IMR-90 (cell line): ENCODE data around the gene AADAC. TPM values are rescaled to one million over a fixed set of nuclear protein-coding genes. Genes with fewer than 3 reads are reported as not detected.

ENCODE experiments used
- ATAC-seq: fragments of 200-7000 bp; cut with Tn5 transposase; 2 replicates; pipeline ENCODE4 v1.9.1; 2020; ENCODE audit warnings: low read depth, mild to moderate bottlenecking, moderate library complexity
- BruUV-seq: library from RNA; stranded (reverse); fragments of 400-500 nt; replicated peaks from 2 replicates; lab custom pipeline; 2021; lab: Mats Ljungman, UMichigan
- CTCF ChIA-PET: fragments of 300-600 bp; formaldehyde crosslinking; extraction: SDS; loops from one replicate; lab custom pipeline; 2021; ENCODE audit warnings: antibody characterized with exemption; lab: Yijun Ruan, JAX
- POLR2A ChIA-PET: fragments of 300-600 bp; sonication (Branson Sonifier 250); formaldehyde crosslinking; loops from one replicate; lab custom pipeline; 2022; ENCODE audit warnings: antibody characterized with exemption; ENCODE audit not compliant: unreplicated experiment; lab: Charles Lee
- DNase-seq: peaks from one replicate; pipeline ENCODE4 v3.0.0; 2013
- H2AFZ ChIP-seq: replicated peaks from 2 replicates; pipeline ENCODE3; 2013; ENCODE audit warnings: low read length, mild to moderate bottlenecking; ENCODE audit not compliant: poor library complexity
- H2AK5ac ChIP-seq: 2 replicates; pipeline ENCODE4 v1.6.1; 2013; ENCODE audit warnings: low read depth, low read length, inconsistent platforms
- H2AK9ac ChIP-seq: replicated peaks from 2 replicates; pipeline ENCODE3; 2013; ENCODE audit warnings: mild to moderate bottlenecking, low read depth, low read length, moderate library complexity; ENCODE audit not compliant: poor library complexity
- H2BK120ac ChIP-seq: 2 replicates; pipeline ENCODE4 v1.6.1; 2013; ENCODE audit warnings: low read depth, low read length, inconsistent platforms
- H2BK15ac ChIP-seq: 3 replicates; pipeline ENCODE4 v1.6.1; 2013; ENCODE audit warnings: low read depth, low read length, inconsistent platforms
- H2BK20ac ChIP-seq: 2 replicates; pipeline ENCODE4 v1.6.1; 2013; ENCODE audit warnings: low read depth, mild to moderate bottlenecking, inconsistent platforms, low read length, moderate library complexity
- H2BK5ac ChIP-seq: 2 replicates; pipeline ENCODE4 v1.6.1; 2013; ENCODE audit warnings: mild to moderate bottlenecking, low read depth, low read length, inconsistent platforms; ENCODE audit not compliant: poor library complexity, severe bottlenecking
- H3K14ac ChIP-seq: replicated peaks from 2 replicates; pipeline ENCODE4 v1.6.1; 2013; ENCODE audit warnings: low read depth, low read length, inconsistent platforms
- H3K18ac ChIP-seq: 2 replicates; pipeline ENCODE4 v1.6.1; 2013; ENCODE audit warnings: low read depth, low read length, control low read depth
- H3K23ac ChIP-seq: 2 replicates; pipeline ENCODE4 v1.6.1; 2013; ENCODE audit warnings: low read depth, low read length, inconsistent platforms
- H3K27ac ChIP-seq: 2 replicates; pipeline ENCODE4 v1.5.1; 2013; ENCODE audit warnings: mild to moderate bottlenecking, control low read depth, low read length; ENCODE audit not compliant: insufficient read depth
- H3K27me3 ChIP-seq: 2 replicates; pipeline ENCODE4 v1.6.1; 2013; ENCODE audit warnings: low read length; ENCODE audit not compliant: control insufficient read depth, insufficient read depth
- H3K36me3 ChIP-seq: 2 replicates; pipeline ENCODE4 v1.6.1; 2013; ENCODE audit warnings: low read length, mixed read lengths; ENCODE audit not compliant: control insufficient read depth, insufficient read depth
- H3K4ac ChIP-seq: 2 replicates; pipeline ENCODE4 v1.6.1; 2013; ENCODE audit warnings: low read depth, low read length, inconsistent platforms
- H3K4me1 ChIP-seq: 2 replicates; pipeline ENCODE4 v1.6.1; 2013; ENCODE audit warnings: low read length, mixed read lengths; ENCODE audit not compliant: control insufficient read depth, insufficient read depth
- H3K4me2 ChIP-seq: 2 replicates; pipeline ENCODE4 v1.6.1; 2013; ENCODE audit warnings: low read depth, mild to moderate bottlenecking, control low read depth, low read length, moderate library complexity
- H3K4me3 ChIP-seq: 2 replicates; pipeline ENCODE4 v1.5.1; 2013; ENCODE audit warnings: low read depth, mild to moderate bottlenecking, control low read depth, low read length, moderate library complexity; ENCODE audit not compliant: insufficient read depth
- H3K56ac ChIP-seq: 2 replicates; pipeline ENCODE4 v1.6.1; 2013; ENCODE audit warnings: low read length, inconsistent platforms; ENCODE audit not compliant: insufficient read depth; ENCODE audit errors: extremely low read depth
- H3K79me1 ChIP-seq, 2 experiments: 2 replicates each; pipeline ENCODE4 v1.6.1; 2013; ENCODE audit warnings: low read length in 2 of 2, inconsistent platforms in 1 of 2, low read depth in 1 of 2
- H3K9ac ChIP-seq: 2 replicates; pipeline ENCODE4 v1.6.1; 2013; ENCODE audit warnings: low read depth, low read length, control low read depth
- H3K9me1 ChIP-seq: 2 replicates; pipeline ENCODE4 v1.6.1; 2013; ENCODE audit warnings: low read length, inconsistent platforms; ENCODE audit not compliant: insufficient read depth
- H3K9me3 ChIP-seq: 2 replicates; pipeline ENCODE4 v1.6.1; 2013; ENCODE audit warnings: low read length; ENCODE audit not compliant: control insufficient read depth, insufficient read depth
- H4K20me1 ChIP-seq: 2 replicates; pipeline ENCODE4 v1.6.1; 2013; ENCODE audit warnings: low read length, inconsistent platforms; ENCODE audit not compliant: insufficient read depth
- H4K5ac ChIP-seq: 2 replicates; pipeline ENCODE4 v1.6.1; 2013; ENCODE audit warnings: mild to moderate bottlenecking, low read depth, low read length, control low read depth
- H4K8ac ChIP-seq, 2 experiments: 2 replicates each; pipeline ENCODE4 v1.6.1; 2013; ENCODE audit warnings: low read depth in 2 of 2, low read length in 2 of 2, control low read depth in 1 of 2, inconsistent platforms in 1 of 2
- H4K91ac ChIP-seq: 2 replicates; pipeline ENCODE4 v1.6.1; 2013; ENCODE audit warnings: low read depth, low read length, inconsistent platforms; ENCODE audit not compliant: insufficient read depth
- CEBPB ChIP-seq: IDR thresholded peaks from 2 replicates; pipeline ENCODE4 v1.6.1; 2012; ENCODE audit warnings: low read depth, low read length, improper control_type of control experiment
- FOS ChIP-seq: fragments of 150-350 bp; IDR thresholded peaks from 2 replicates; pipeline ENCODE4 v1.6.1; 2016; ENCODE audit warnings: low read depth, low read length
- MAZ ChIP-seq: IDR thresholded peaks from 2 replicates; pipeline ENCODE4 v1.6.1; 2012; ENCODE audit warnings: low read depth, mild to moderate bottlenecking, low read length, improper control_type of control experiment, moderate library complexity, borderline replicate concordance
- MXI1 ChIP-seq: IDR thresholded peaks from 2 replicates; pipeline ENCODE4 v1.6.1; 2012; ENCODE audit warnings: low read depth, mild to moderate bottlenecking, low read length, moderate library complexity, borderline replicate concordance
- NFE2L2 ChIP-seq: fragments of 150-350 bp; IDR thresholded peaks from 2 replicates; pipeline ENCODE4 v1.6.1; 2016; ENCODE audit warnings: low read depth, mild to moderate bottlenecking, low read length
- RCOR1 ChIP-seq: IDR thresholded peaks from 2 replicates; pipeline ENCODE4 v1.6.1; 2012; ENCODE audit warnings: mild to moderate bottlenecking, low read length, improper control_type of control experiment; ENCODE audit not compliant: insufficient replicate concordance
- RFX5 ChIP-seq: IDR thresholded peaks from 2 replicates; pipeline ENCODE4 v1.8.0; 2012; ENCODE audit warnings: low read depth, mild to moderate bottlenecking, low read length, moderate library complexity
- WGBS, 2 experiments: methylation state at CpG; one replicate each; pipeline versions ENCODE4 v1.1.5 to v1.1.7; 2013; ENCODE audit warnings: missing lambda C conversion rate in 2 of 2; ENCODE audit not compliant: insufficient read length in 1 of 2; ENCODE audit errors: extremely low coverage in 2 of 2; 5-methylcytosine and 5-hydroxymethylcytosine counted together
- dilution Hi-C: fragments of 300-500 bp; cut with HindIII; formaldehyde crosslinking; loops from one replicate; pipeline ENCODE4 v1.14.3; 2018; ENCODE audit warnings: low sequenced_read_pairs; ENCODE audit not compliant: unreplicated experiment
- in situ Hi-C: fragments of 300-500 bp; cut with MboI; formaldehyde crosslinking; loops from 3 replicates; pipeline ENCODE4 v1.14.3; 2019; ENCODE audit warnings: low sequenced_read_pairs, inconsistent platforms, mixed read lengths
- intact Hi-C: fragments of 100-400 bp; cut with micrococcal nuclease; formaldehyde crosslinking; loops from 2 replicates; pipeline ENCODE4 v1.10.0; 2022
- polyA plus RNA-seq, 3 experiments: library from polyadenylated mRNA; depleted of rRNA; stranded (reverse); fragments of >200 nt; gene quantifications; 2 replicates each; pipeline ENCODE4 v1.2.3, GENCODE V29; 2012; ENCODE audit warnings: low replicate concordance in 1 of 3
- total RNA-seq: library from RNA; depleted of rRNA; stranded (reverse); fragments of >200 nt; gene quantifications from 2 replicates; pipeline ENCODE4 v1.2.3, GENCODE V29; 2012
- TF ChIP-seq, protein P1 (sequence below): fragments of 150-350 bp; IDR thresholded peaks from 2 replicates; pipeline ENCODE4 v1.6.1; 2017; ENCODE audit warnings: mild to moderate bottlenecking, antibody characterized with exemption, low read length, low read depth

Gene AADAC
- total and polyA plus RNA-seq, 2 of the 4 experiments (the other 2 are of a cell fraction), result not detected

DNA sequence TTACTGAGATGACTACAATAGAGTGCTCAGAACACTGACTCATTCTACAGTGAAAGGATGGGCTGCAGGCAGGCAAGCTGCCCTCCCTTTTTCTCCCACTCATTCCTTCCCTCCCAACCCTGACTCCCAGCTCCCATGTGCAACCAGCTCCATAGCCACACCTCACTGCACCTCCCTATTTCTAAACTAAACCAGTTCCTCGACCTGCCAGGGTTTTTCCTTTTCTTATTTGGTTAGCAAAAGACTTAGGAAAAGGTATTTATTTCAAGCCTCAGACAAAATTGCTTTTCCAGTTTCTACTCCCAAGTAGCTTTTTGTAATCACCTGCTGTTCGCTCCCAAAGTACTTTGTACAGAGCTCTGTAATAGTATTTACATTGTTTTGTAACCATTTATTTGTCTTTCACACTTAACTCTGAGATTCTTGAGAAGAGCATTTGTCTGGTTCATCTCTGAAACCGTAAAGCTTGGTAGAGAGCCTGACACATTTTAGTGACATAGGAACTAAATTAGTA is 2.2 kb downstream of the AADAC start:
- no TSS peak for BruUV-seq

More for the DNA sequence above, 2.2 kb downstream of the AADAC start:
- Histone ChIP-seq H3K9me3 (no peaks in the 10 kb centered on the region), H2AK5ac (no peak overlapping the region), H2BK15ac (no peak overlapping the region), H3K9ac (no peak overlapping the region), H3K4me2 (no peak overlapping the region), H3K4ac (no peak overlapping the region), H3K56ac (no peak overlapping the region), H2BK20ac (no peak overlapping the region), H3K18ac (no peak overlapping the region), H3K27me3 (no peaks in the 10 kb centered on the region), H4K91ac (no peak overlapping the region), H3K14ac (no peak overlapping the region), H3K23ac (no peak overlapping the region), H3K4me1 (no peaks in the 10 kb centered on the region), H4K5ac (no peak overlapping the region), H2BK5ac (no peak overlapping the region), H2AFZ (no peak overlapping the region), H2AK9ac (no peak overlapping the region), H4K8ac (no peak overlapping the region), H2BK120ac (no peak overlapping the region), H3K9me1 (no peaks in the 10 kb centered on the region), H3K4me3 (no peak overlapping the region), H3K27ac (no peak overlapping the region), H3K36me3 (no peaks in the 10 kb centered on the region), H3K79me1 (no peaks in the 10 kb centered on the region), H4K20me1 (no peaks in the 10 kb centered on the region)
- TF ChIP-seq, protein P1, sequence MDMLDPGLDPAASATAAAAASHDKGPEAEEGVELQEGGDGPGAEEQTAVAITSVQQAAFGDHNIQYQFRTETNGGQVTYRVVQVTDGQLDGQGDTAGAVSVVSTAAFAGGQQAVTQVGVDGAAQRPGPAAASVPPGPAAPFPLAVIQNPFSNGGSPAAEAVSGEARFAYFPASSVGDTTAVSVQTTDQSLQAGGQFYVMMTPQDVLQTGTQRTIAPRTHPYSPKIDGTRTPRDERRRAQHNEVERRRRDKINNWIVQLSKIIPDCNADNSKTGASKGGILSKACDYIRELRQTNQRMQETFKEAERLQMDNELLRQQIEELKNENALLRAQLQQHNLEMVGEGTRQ, result no peak
- peak; percentile 49; the same call in 1 of the 2 replicates for TF ChIP-seq MXI1
- peak; percentile 59; the same call in 1 of the 2 replicates for TF ChIP-seq MAZ
- peak; percentile 38; the same call in 1 of the 2 replicates for TF ChIP-seq FOS
- no peak for TF ChIP-seq RFX5
- peak; percentile 1; the same call in 1 of the 2 replicates for TF ChIP-seq CEBPB
- TF ChIP-seq NFE2L2, result no peak
- no peak for TF ChIP-seq RCOR1
- dilution Hi-C loops, result no loop called here
- ChIA-PET POLR2A (no interaction called here), CTCF (no interaction called here)
- in situ Hi-C loops, result no loop called here
- ATAC-seq, result peak; percentile 99
- intact Hi-C loops, result no loop called here
- peak; percentile 87 for DNase-seq
- no CpG with 5 or more reads among the region's 3 CpGs for WGBS, 2 experiments
